GM12875 (cell line): ENCODE results near the gene BTBD16.

Experiments used
- H3K4me3 ChIP-seq: one replicate; pipeline ENCODE4 v1.5.1; 2011; ENCODE audit warnings: low read depth, low read length, control low read depth
- CTCF ChIP-seq: IDR thresholded peaks from 2 replicates; pipeline ENCODE4 v1.5.1; 2011; ENCODE audit warnings: low read depth, mild to moderate bottlenecking, control low read depth, inconsistent platforms, low read length, moderate library complexity, borderline replicate concordance; ENCODE audit not compliant: insufficient read depth

BTBD16 gene

GRCh38 chr10:122311716-122312115 lies 40.6 kb downstream of the BTBD16 start:
- no peak for TF ChIP-seq CTCF
- no peak overlapping the region for H3K4me3 ChIP-seq

GRCh38 chr10:122316224-122316884 lies 45.3 kb downstream of the BTBD16 start:
- H3K4me3 ChIP-seq: no peak overlapping the region
- TF ChIP-seq CTCF: no peak

- TF ChIP-seq CTCF: no peak
- H3K4me3 ChIP-seq: no peak overlapping the region
Measured at GRCh38 chr10:122321960-122322359, 50.9 kb downstream of the BTBD16 start.

GRCh38 chr10:122323189-122323588 lies 52.1 kb downstream of the BTBD16 start:
- no peak for TF ChIP-seq CTCF
- no peak overlapping the region for H3K4me3 ChIP-seq

- no peak for TF ChIP-seq CTCF
- H3K4me3 ChIP-seq: no peak overlapping the region
Measured at GRCh38 chr10:122323941-122324675, 53.0 kb downstream of the BTBD16 start.

- no peak overlapping the region for H3K4me3 ChIP-seq
- no peak for TF ChIP-seq CTCF
Measured at GRCh38 chr10:122325235-122325634, 54.1 kb downstream of the BTBD16 start.

GRCh38 chr10:122326385-122326784 lies 55.3 kb downstream of the BTBD16 start:
- TF ChIP-seq CTCF: no peak
- H3K4me3 ChIP-seq: no peak overlapping the region
